Panc1 (cell line): ENCODE measurements around the gene COP1. TPM values are rescaled to one million over a fixed set of nuclear protein-coding genes. Genes with fewer than 3 reads are reported as not detected.

ENCODE experiments used
- ATAC-seq: fragments of 200-7000 bp; cut with Tn5 transposase; 2 replicates; pipeline ENCODE4 v1.9.1; 2020; ENCODE audit warnings: mild to moderate bottlenecking, moderate library complexity
- BruUV-seq: library from RNA; stranded (reverse); fragments of 400-500 nt; replicated peaks from 2 replicates; lab custom pipeline; 2021; lab: Mats Ljungman, UMichigan
- CTCF ChIA-PET: fragments of 300-600 bp; sonication (Branson Sonifier 250); formaldehyde crosslinking; loops from one replicate; lab custom pipeline; 2022; ENCODE audit warnings: antibody characterized with exemption; lab: Charles Lee
- POLR2A ChIA-PET: fragments of 300-600 bp; sonication (Branson Sonifier 250); formaldehyde crosslinking; loops from one replicate; lab custom pipeline; 2022; ENCODE audit warnings: antibody characterized with exemption; lab: Charles Lee
- DNase-seq: peaks from one replicate; pipeline ENCODE4 v3.0.0-alpha.2; 2010; ENCODE audit warnings: low read depth, low spot score
- H3K27ac ChIP-seq: 2 replicates; pipeline ENCODE4 v1.5.1; 2011; ENCODE audit warnings: mild to moderate bottlenecking, low read length, inconsistent platforms
- H3K27me3 ChIP-seq: fragments of 200-500 bp; sonication (Bioruptor generic); 2 replicates; pipeline ENCODE4 v1.6.0; 2014; ENCODE audit warnings: low read length, inconsistent platforms; ENCODE audit not compliant: control insufficient read depth, insufficient read depth
- H3K36me3 ChIP-seq: fragments of 200-500 bp; sonication (Bioruptor generic); 2 replicates; pipeline ENCODE4 v1.5.1; 2014; ENCODE audit warnings: inconsistent platforms, mild to moderate bottlenecking, low read length, moderate library complexity; ENCODE audit not compliant: control insufficient read depth, insufficient read depth
- H3K4me1 ChIP-seq: 2 replicates; pipeline ENCODE4 v1.5.1; 2011; ENCODE audit warnings: inconsistent platforms, mild to moderate bottlenecking, low read length, moderate library complexity; ENCODE audit not compliant: control insufficient read depth, insufficient read depth
- H3K4me3 ChIP-seq, 2 experiments: 2 replicates each; pipeline ENCODE4 v1.5.1; 2011 to 2012; ENCODE audit warnings: low read depth in 2 of 2, low read length in 2 of 2, mild to moderate bottlenecking in 2 of 2, inconsistent platforms in 1 of 2, moderate library complexity in 1 of 2
- H3K9me3 ChIP-seq: fragments of 200-500 bp; sonication (Bioruptor generic); 2 replicates; pipeline ENCODE4 v1.5.1; 2014; ENCODE audit warnings: low read depth, mild to moderate bottlenecking, inconsistent platforms, low read length, moderate library complexity; ENCODE audit not compliant: control insufficient read depth, insufficient read depth
- POLR2AphosphoS5 ChIP-seq: IDR thresholded peaks from 2 replicates; pipeline ENCODE4 v1.6.1; 2012; ENCODE audit warnings: mild to moderate bottlenecking, low read depth, low read length, moderate library complexity
- SIN3A ChIP-seq: IDR thresholded peaks from 2 replicates; pipeline ENCODE4 v1.6.1; 2012; ENCODE audit warnings: low read depth, mild to moderate bottlenecking, low read length, moderate library complexity, borderline replicate concordance; ENCODE audit not compliant: insufficient read depth
- TCF7L2 ChIP-seq: IDR thresholded peaks from 2 replicates; pipeline ENCODE4 v1.6.1; 2011; ENCODE audit warnings: mild to moderate bottlenecking, low read depth, low read length, inconsistent platforms
- in situ Hi-C: cut with HindIII; loops from 2 replicates; pipeline ENCODE4 v1.10.0; 2016; ENCODE audit warnings: low sequenced_read_pairs, low pct_unique_long_range_greater_than_20kb
- intact Hi-C: fragments of 100-400 bp; cut with micrococcal nuclease; formaldehyde crosslinking; loops from one replicate; pipeline ENCODE4 v1.10.0; 2022; ENCODE audit not compliant: unreplicated experiment
- total RNA-seq: library from RNA; stranded (reverse); gene quantifications from one replicate; pipeline ENCODE4 v1.2.1, GENCODE V29; 2021; ENCODE audit not compliant: unreplicated experiment
- TF ChIP-seq, protein P1 (sequence below), 2 experiments: IDR thresholded peaks; 2 replicates each; pipeline ENCODE4 v1.6.1; 2011 to 2012; ENCODE audit warnings: low read depth in 2 of 2, control low read depth in 1 of 2, low read length in 1 of 2, mild to moderate bottlenecking in 1 of 2, moderate library complexity in 1 of 2; ENCODE audit not compliant: insufficient read depth in 1 of 2
- TF ChIP-seq, protein P2 (sequence below): fragments of 450-650 bp; IDR thresholded peaks from 2 replicates; pipeline ENCODE4 v1.5.1; 2017; ENCODE audit warnings: mild to moderate bottlenecking

The COP1 gene
- total RNA-seq, 1 experiment from 2014 or later: 36.5 TPM

- no peak for ATAC-seq
- POLR2A ChIA-PET: no interaction called here
- CTCF ChIA-PET: no interaction called here
Observed at GRCh38 chr1:175981128-175981527, 226.0 kb downstream of the COP1 start.

DNA sequence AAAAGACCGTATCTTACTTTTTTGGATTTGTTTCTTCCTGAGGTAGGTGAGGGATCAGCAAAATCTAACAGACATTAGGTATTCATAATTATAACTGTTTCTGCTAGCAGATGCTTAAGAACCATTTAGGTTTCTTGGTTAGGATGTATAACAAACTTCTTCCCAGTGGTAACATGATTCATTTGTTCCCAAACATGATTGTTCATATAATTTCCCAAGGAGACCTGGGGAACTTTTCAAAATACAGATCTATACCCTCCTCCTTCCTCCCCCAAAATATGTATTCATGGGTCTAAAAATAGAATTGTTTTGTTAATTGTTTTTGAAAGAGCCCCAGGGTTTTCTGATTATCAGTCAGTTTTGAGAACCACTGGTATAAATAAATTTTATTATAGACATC is 228.2 kb downstream of the COP1 start:
- Histone ChIP-seq H3K27me3 (no peaks in the 10 kb centered on the region), H3K9me3 (peaks cover 3% of the 10 kb centered on the region; the same call in 1 of the 2 replicates), H3K36me3 (no peaks in the 10 kb centered on the region; the same call in 1 of the 2 replicates), H3K4me1 (no peaks in the 10 kb centered on the region), H3K27ac (no peak overlapping the region), H3K4me3 (no peak overlapping the region)
- no peak for ATAC-seq
- ChIA-PET CTCF (no interaction called here), POLR2A (no interaction called here)
- BruUV-seq: no TSS peak
- no peak for DNase-seq
- in situ Hi-C loops: no loop called here
- intact Hi-C loops: no loop called here
- TF ChIP-seq, protein P1, sequence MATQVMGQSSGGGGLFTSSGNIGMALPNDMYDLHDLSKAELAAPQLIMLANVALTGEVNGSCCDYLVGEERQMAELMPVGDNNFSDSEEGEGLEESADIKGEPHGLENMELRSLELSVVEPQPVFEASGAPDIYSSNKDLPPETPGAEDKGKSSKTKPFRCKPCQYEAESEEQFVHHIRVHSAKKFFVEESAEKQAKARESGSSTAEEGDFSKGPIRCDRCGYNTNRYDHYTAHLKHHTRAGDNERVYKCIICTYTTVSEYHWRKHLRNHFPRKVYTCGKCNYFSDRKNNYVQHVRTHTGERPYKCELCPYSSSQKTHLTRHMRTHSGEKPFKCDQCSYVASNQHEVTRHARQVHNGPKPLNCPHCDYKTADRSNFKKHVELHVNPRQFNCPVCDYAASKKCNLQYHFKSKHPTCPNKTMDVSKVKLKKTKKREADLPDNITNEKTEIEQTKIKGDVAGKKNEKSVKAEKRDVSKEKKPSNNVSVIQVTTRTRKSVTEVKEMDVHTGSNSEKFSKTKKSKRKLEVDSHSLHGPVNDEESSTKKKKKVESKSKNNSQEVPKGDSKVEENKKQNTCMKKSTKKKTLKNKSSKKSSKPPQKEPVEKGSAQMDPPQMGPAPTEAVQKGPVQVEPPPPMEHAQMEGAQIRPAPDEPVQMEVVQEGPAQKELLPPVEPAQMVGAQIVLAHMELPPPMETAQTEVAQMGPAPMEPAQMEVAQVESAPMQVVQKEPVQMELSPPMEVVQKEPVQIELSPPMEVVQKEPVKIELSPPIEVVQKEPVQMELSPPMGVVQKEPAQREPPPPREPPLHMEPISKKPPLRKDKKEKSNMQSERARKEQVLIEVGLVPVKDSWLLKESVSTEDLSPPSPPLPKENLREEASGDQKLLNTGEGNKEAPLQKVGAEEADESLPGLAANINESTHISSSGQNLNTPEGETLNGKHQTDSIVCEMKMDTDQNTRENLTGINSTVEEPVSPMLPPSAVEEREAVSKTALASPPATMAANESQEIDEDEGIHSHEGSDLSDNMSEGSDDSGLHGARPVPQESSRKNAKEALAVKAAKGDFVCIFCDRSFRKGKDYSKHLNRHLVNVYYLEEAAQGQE (IDR thresholded peaks at IDR 0.05; ENCODE audit: insufficient read depth in 1 of 2, low read depth in 2 of 2, low read length in 1 of 2): no peak
- no peak for TF ChIP-seq TCF7L2
- no peak for TF ChIP-seq SIN3A
- TF ChIP-seq POLR2AphosphoS5: no peak
- TF ChIP-seq, protein P2, sequence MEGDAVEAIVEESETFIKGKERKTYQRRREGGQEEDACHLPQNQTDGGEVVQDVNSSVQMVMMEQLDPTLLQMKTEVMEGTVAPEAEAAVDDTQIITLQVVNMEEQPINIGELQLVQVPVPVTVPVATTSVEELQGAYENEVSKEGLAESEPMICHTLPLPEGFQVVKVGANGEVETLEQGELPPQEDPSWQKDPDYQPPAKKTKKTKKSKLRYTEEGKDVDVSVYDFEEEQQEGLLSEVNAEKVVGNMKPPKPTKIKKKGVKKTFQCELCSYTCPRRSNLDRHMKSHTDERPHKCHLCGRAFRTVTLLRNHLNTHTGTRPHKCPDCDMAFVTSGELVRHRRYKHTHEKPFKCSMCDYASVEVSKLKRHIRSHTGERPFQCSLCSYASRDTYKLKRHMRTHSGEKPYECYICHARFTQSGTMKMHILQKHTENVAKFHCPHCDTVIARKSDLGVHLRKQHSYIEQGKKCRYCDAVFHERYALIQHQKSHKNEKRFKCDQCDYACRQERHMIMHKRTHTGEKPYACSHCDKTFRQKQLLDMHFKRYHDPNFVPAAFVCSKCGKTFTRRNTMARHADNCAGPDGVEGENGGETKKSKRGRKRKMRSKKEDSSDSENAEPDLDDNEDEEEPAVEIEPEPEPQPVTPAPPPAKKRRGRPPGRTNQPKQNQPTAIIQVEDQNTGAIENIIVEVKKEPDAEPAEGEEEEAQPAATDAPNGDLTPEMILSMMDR: no peak

More at GRCh38 chr1:175981128-175981527, 226.0 kb downstream of the COP1 start:
- no TSS peak for BruUV-seq
- Histone ChIP-seq H3K4me3 (no peak overlapping the region), H3K36me3 (no peaks in the 10 kb centered on the region; the same call in 1 of the 2 replicates), H3K27me3 (no peaks in the 10 kb centered on the region), H3K27ac (no peak overlapping the region), H3K9me3 (peaks cover 3% of the 10 kb centered on the region; the same call in 1 of the 2 replicates), H3K4me1 (no peaks in the 10 kb centered on the region)
- TF ChIP-seq, protein P1 (IDR thresholded peaks at IDR 0.05; ENCODE audit: insufficient read depth in 1 of 2, low read depth in 2 of 2, low read length in 1 of 2): no peak
- TF ChIP-seq POLR2AphosphoS5: no peak
- TF ChIP-seq, protein P2: no peak
- TF ChIP-seq SIN3A: no peak
- no peak for TF ChIP-seq TCF7L2
- intact Hi-C loops: no loop called here
- DNase-seq: no peak
- in situ Hi-C loops: no loop called here
